Neural cell (in vitro differentiated cells): ENCODE data around the gene PCGF5.

Experiments used
- EP300 ChIP-seq: fragments of 450-650 bp; conservative IDR thresholded peaks from 2 replicates; pipeline ENCODE4 v1.6.1; 2014; ENCODE audit warnings: antibody characterized with exemption, mild to moderate bottlenecking, moderate library complexity; ENCODE audit not compliant: poor library complexity, severe bottlenecking
- EZH2 ChIP-seq: fragments of 200-600, 300-800 bp; shearing (Covaris generic), sonication (generic); IDR thresholded peaks from 2 replicates; pipeline ENCODE4 v1.6.1; 2014; ENCODE audit warnings: antibody characterized with exemption, low read length, borderline replicate concordance, mild to moderate bottlenecking; ENCODE audit not compliant: insufficient read depth, poor library complexity, severe bottlenecking
- MXI1 ChIP-seq: fragments of 450-650 bp; conservative IDR thresholded peaks from 2 replicates; pipeline ENCODE4 v1.6.1; 2014; ENCODE audit warnings: antibody characterized with exemption, mild to moderate bottlenecking; ENCODE audit not compliant: poor library complexity, severe bottlenecking
- POLR2AphosphoS5 ChIP-seq: IDR thresholded peaks from 2 replicates; pipeline ENCODE4 v1.6.1; 2012
- RAD21 ChIP-seq: fragments of 450-650 bp; conservative IDR thresholded peaks from 2 replicates; pipeline ENCODE4 v1.6.1; 2014; ENCODE audit warnings: antibody characterized with exemption, mild to moderate bottlenecking, moderate library complexity
- SMC3 ChIP-seq: fragments of 450-650 bp; conservative IDR thresholded peaks from 2 replicates; pipeline ENCODE4 v1.6.1; 2014; ENCODE audit warnings: antibody characterized with exemption, mild to moderate bottlenecking, moderate library complexity; ENCODE audit not compliant: poor library complexity
- TAF1 ChIP-seq: IDR thresholded peaks from 2 replicates; pipeline ENCODE4 v1.6.1; 2012; ENCODE audit warnings: low read depth
- TF ChIP-seq, protein P1 (sequence below): fragments of 450-650 bp; IDR thresholded peaks from 2 replicates; pipeline ENCODE4 v1.5.1; 2014; ENCODE audit warnings: antibody characterized with exemption, mild to moderate bottlenecking, moderate library complexity; ENCODE audit not compliant: poor library complexity, severe bottlenecking
- TF ChIP-seq, protein P2 (sequence below): IDR thresholded peaks from 2 replicates; pipeline ENCODE4 v1.6.1; 2012; ENCODE audit warnings: borderline replicate concordance

DNA sequence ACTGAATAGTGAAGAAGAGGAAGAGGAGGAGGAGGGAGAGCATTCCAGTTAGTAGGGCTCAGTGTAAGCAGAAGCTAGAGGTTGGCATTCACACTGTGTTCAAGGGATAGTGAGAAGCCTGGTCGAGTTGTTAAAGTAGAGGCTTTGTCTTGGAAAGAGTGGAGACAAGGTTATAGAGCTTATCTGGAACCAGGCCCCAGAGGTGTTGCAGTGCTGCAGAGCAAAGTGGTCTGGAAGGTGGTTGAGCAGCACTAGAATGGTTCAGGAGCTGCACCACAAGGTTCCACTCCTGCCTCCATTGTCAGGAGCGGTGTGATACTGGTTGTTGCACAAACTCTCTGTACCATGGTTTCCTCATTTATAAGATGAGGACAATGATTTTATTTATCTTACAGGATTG lies 8.8 kb upstream of the PCGF5 start:
- TF ChIP-seq, protein P1, sequence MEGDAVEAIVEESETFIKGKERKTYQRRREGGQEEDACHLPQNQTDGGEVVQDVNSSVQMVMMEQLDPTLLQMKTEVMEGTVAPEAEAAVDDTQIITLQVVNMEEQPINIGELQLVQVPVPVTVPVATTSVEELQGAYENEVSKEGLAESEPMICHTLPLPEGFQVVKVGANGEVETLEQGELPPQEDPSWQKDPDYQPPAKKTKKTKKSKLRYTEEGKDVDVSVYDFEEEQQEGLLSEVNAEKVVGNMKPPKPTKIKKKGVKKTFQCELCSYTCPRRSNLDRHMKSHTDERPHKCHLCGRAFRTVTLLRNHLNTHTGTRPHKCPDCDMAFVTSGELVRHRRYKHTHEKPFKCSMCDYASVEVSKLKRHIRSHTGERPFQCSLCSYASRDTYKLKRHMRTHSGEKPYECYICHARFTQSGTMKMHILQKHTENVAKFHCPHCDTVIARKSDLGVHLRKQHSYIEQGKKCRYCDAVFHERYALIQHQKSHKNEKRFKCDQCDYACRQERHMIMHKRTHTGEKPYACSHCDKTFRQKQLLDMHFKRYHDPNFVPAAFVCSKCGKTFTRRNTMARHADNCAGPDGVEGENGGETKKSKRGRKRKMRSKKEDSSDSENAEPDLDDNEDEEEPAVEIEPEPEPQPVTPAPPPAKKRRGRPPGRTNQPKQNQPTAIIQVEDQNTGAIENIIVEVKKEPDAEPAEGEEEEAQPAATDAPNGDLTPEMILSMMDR: no peak
- TF ChIP-seq EZH2 (no peak), EP300 (no peak), SMC3 (no peak), TAF1 (no peak), MXI1 (no peak), POLR2AphosphoS5 (no peak), RAD21 (no peak)
- TF ChIP-seq, protein P2, sequence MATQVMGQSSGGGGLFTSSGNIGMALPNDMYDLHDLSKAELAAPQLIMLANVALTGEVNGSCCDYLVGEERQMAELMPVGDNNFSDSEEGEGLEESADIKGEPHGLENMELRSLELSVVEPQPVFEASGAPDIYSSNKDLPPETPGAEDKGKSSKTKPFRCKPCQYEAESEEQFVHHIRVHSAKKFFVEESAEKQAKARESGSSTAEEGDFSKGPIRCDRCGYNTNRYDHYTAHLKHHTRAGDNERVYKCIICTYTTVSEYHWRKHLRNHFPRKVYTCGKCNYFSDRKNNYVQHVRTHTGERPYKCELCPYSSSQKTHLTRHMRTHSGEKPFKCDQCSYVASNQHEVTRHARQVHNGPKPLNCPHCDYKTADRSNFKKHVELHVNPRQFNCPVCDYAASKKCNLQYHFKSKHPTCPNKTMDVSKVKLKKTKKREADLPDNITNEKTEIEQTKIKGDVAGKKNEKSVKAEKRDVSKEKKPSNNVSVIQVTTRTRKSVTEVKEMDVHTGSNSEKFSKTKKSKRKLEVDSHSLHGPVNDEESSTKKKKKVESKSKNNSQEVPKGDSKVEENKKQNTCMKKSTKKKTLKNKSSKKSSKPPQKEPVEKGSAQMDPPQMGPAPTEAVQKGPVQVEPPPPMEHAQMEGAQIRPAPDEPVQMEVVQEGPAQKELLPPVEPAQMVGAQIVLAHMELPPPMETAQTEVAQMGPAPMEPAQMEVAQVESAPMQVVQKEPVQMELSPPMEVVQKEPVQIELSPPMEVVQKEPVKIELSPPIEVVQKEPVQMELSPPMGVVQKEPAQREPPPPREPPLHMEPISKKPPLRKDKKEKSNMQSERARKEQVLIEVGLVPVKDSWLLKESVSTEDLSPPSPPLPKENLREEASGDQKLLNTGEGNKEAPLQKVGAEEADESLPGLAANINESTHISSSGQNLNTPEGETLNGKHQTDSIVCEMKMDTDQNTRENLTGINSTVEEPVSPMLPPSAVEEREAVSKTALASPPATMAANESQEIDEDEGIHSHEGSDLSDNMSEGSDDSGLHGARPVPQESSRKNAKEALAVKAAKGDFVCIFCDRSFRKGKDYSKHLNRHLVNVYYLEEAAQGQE: no peak
